HepG2 (cell line): ENCODE data around the gene CTNND2. TPM values are rescaled to one million over a fixed set of nuclear protein-coding genes. Genes with fewer than 3 reads are reported as not detected.

ENCODE experiments used
- ATAC-seq: fragments of 200-7000 bp; cut with Tn5 transposase; 3 replicates; pipeline ENCODE4 v1.9.1; 2020; ENCODE audit warnings: mild to moderate bottlenecking, moderate library complexity
- BruUV-seq: library from RNA; stranded (reverse); fragments of 400-500 nt; replicated peaks from 2 replicates; lab custom pipeline; 2021; lab: Mats Ljungman, UMichigan
- CTCF ChIA-PET: fragments of 300-600 bp; formaldehyde crosslinking; extraction: SDS; loops from one replicate; lab custom pipeline; 2021; ENCODE audit warnings: low total read pairs, inconsistent platforms, low intra/inter-chr PET ratio; lab: Yijun Ruan, JAX
- POLR2A ChIA-PET: fragments of 350-600 bp; sonication (Branson Sonifier 250); formaldehyde crosslinking; loops from one replicate; lab custom pipeline; 2020; ENCODE audit warnings: antibody characterized with exemption, inconsistent platforms; lab: Yijun Ruan, JAX
- DNase-seq: peaks from one replicate; pipeline ENCODE4 v3.0.0-alpha.2; 2015; ENCODE audit warnings: low spot score
- FAIRE-seq: peaks from 3 replicates; lab custom pipeline; 2011; peaks lifted over from hg19 to GRCh38; lab: Jason Lieb, UNC
- H2AFZ ChIP-seq: one replicate; pipeline ENCODE4 v1.6.1; 2011; ENCODE audit warnings: low read length, inconsistent platforms
- H3K27ac ChIP-seq: fragments of 300-600 bp; 3 replicates; pipeline ENCODE4 v1.8.0; 2011; ENCODE audit warnings: mixed run types, mild to moderate bottlenecking, mixed read lengths, low read length, inconsistent platforms; ENCODE audit not compliant: insufficient read depth; ENCODE audit errors: extremely low read length
- H3K27me3 ChIP-seq, 2 experiments: fragments of 200-600 bp in 1 of 2; 2 replicates in 1 of 2; 3 replicates in 1 of 2; pipeline versions ENCODE4 v1.6.0 to v1.8.0; 2011; ENCODE audit warnings: low read length in 2 of 2, mild to moderate bottlenecking in 2 of 2, moderate library complexity in 2 of 2, inconsistent platforms in 1 of 2; ENCODE audit not compliant: insufficient read depth in 2 of 2, control insufficient read depth in 1 of 2
- H3K36me3 ChIP-seq, 2 experiments: fragments of 200-600 bp in 1 of 2; replicated peaks in 1 of 2; 2 replicates in 1 of 2; 3 replicates in 1 of 2; pipeline versions ENCODE4 v1.5.1 to v1.8.0; 2011; ENCODE audit warnings: low read length in 2 of 2, inconsistent platforms in 1 of 2; ENCODE audit not compliant: insufficient read depth in 2 of 2, control insufficient read depth in 1 of 2
- H3K4me1 ChIP-seq: 2 replicates; pipeline ENCODE4 v1.5.1; 2012; ENCODE audit warnings: low read length, inconsistent platforms; ENCODE audit not compliant: insufficient read depth
- H3K4me2 ChIP-seq: 2 replicates; pipeline ENCODE4 v1.6.0; 2011; ENCODE audit warnings: low read depth, low read length, inconsistent platforms
- H3K4me3 ChIP-seq, 3 experiments: fragments of 200-600 bp in 1 of 3; sonication (generic), shearing (Covaris generic) in 1 of 3; replicated peaks in 1 of 3; 2 replicates each; pipeline ENCODE4 v1.5.1; 2011 to 2016; ENCODE audit warnings: low read length in 3 of 3, inconsistent platforms in 2 of 3, low read depth in 2 of 3, mild to moderate bottlenecking in 2 of 3, control low read depth in 1 of 3, mixed read lengths in 1 of 3; ENCODE audit not compliant: insufficient read depth in 1 of 3
- H3K79me2 ChIP-seq: one replicate; pipeline ENCODE4 v1.6.1; 2011; ENCODE audit warnings: low read length, inconsistent platforms; ENCODE audit not compliant: insufficient read depth
- H3K9ac ChIP-seq: 2 replicates; pipeline ENCODE4 v1.6.0; 2011; ENCODE audit warnings: mild to moderate bottlenecking, low read depth, low read length, inconsistent platforms; ENCODE audit not compliant: insufficient read depth
- H3K9me3 ChIP-seq: 2 replicates; pipeline ENCODE4 v1.5.1; 2012; ENCODE audit warnings: mild to moderate bottlenecking, low read length
- H4K20me1 ChIP-seq: 2 replicates; pipeline ENCODE4 v1.6.0; 2011; ENCODE audit warnings: inconsistent platforms, mild to moderate bottlenecking, low read length, moderate library complexity; ENCODE audit not compliant: insufficient read depth
- MAFK ChIP-seq, 2 experiments: IDR thresholded peaks in 1 of 2; conservative IDR thresholded peaks in 1 of 2; 2 replicates each; pipeline ENCODE4 v1.6.1; 2011; ENCODE audit warnings: improper control_type of control experiment in 2 of 2, low read length in 2 of 2
- RXRB ChIP-seq: IDR thresholded peaks from 2 replicates; pipeline ENCODE4 v1.6.1; 2016; ENCODE audit warnings: borderline replicate concordance, missing genetic modification reagents, missing compliant biosample characterization
- ZGPAT ChIP-seq: IDR thresholded peaks from 2 replicates; pipeline ENCODE4 v1.6.1; 2016; ENCODE audit warnings: mild to moderate bottlenecking
- ZKSCAN8 ChIP-seq: IDR thresholded peaks from 2 replicates; pipeline ENCODE4 v1.6.1; 2016; ENCODE audit warnings: borderline replicate concordance, missing genetic modification reagents, missing compliant biosample characterization
- ZNF552 ChIP-seq: sonication (generic); formaldehyde crosslinking; IDR thresholded peaks from 2 replicates; pipeline ENCODE4 v1.9.0; 2022; ENCODE audit warnings: missing genetic modification reagents, mild to moderate bottlenecking, borderline replicate concordance
- ZNF83 ChIP-seq: sonication (generic); formaldehyde crosslinking; IDR thresholded peaks from 2 replicates; pipeline ENCODE4 v1.4.0; 2020; ENCODE audit warnings: missing genetic modification reagents, mild to moderate bottlenecking, borderline replicate concordance
- in situ Hi-C: cut with HindIII; loops from 2 replicates; pipeline ENCODE4 v1.10.0; 2017; ENCODE audit warnings: low pct_unique_long_range_greater_than_20kb; ENCODE audit not compliant: extremely low pct_ligation_motif_present
- intact Hi-C: fragments of 100-400 bp; cut with micrococcal nuclease; formaldehyde crosslinking; loops from one replicate; pipeline ENCODE4 v1.10.0; 2022; ENCODE audit not compliant: unreplicated experiment
- polyA plus RNA-seq, 8 experiments: library from polyadenylated mRNA; depleted of rRNA in 3 of 8; stranded (reverse) in 7 of 8; unstranded in 1 of 8; fragments of >200 nt; fragmentation: Illumina TruSeq in 4 of 8; extraction: Trizol in 4 of 8; gene quantifications; 2 replicates each; pipeline versions ENCODE4 v1.2.1 to v1.2.3, GENCODE V29; 2011 to 2016; ENCODE audit warnings: low read depth in 4 of 8, missing spikeins in 1 of 8, mixed read lengths in 1 of 8; ENCODE audit not compliant: insufficient read depth in 1 of 8
- total RNA-seq, 5 experiments: library from RNA; depleted of rRNA; stranded (reverse); fragments of >200 nt; fragmentation: Illumina TruSeq; extraction: Trizol; gene quantifications; 2 replicates each; pipeline ENCODE4 v1.2.3, GENCODE V29; 2016; ENCODE audit warnings: low read depth in 1 of 5
- TF ChIP-seq, protein P1 (sequence below): sonication (generic); formaldehyde crosslinking; IDR thresholded peaks from 2 replicates; pipeline ENCODE4 v1.4.0; 2020; ENCODE audit warnings: mild to moderate bottlenecking, missing genetic modification reagents

Gene CTNND2
- total and polyA plus RNA-seq, 2 of the 13 experiments (the other 11 are each of a cell fraction or from before 2014, with no cell fraction given) = not detected

GRCh38 chr5:11941566-11941965 is 37.3 kb upstream of the CTNND2 start:
- intact Hi-C loops = no loop called here
- Histone ChIP-seq H4K20me1 (no peaks in the 10 kb centered on the region), H3K79me2 (no peaks in the 10 kb centered on the region), H3K27me3 (no peaks in the 10 kb centered on the region), H3K9me3 (peaks cover 8% of the 10 kb centered on the region)
- POLR2A ChIA-PET = no interaction called here
- no peak for TF ChIP-seq ZGPAT (CRISPR knock-in tag)
- TF ChIP-seq, protein P1, sequence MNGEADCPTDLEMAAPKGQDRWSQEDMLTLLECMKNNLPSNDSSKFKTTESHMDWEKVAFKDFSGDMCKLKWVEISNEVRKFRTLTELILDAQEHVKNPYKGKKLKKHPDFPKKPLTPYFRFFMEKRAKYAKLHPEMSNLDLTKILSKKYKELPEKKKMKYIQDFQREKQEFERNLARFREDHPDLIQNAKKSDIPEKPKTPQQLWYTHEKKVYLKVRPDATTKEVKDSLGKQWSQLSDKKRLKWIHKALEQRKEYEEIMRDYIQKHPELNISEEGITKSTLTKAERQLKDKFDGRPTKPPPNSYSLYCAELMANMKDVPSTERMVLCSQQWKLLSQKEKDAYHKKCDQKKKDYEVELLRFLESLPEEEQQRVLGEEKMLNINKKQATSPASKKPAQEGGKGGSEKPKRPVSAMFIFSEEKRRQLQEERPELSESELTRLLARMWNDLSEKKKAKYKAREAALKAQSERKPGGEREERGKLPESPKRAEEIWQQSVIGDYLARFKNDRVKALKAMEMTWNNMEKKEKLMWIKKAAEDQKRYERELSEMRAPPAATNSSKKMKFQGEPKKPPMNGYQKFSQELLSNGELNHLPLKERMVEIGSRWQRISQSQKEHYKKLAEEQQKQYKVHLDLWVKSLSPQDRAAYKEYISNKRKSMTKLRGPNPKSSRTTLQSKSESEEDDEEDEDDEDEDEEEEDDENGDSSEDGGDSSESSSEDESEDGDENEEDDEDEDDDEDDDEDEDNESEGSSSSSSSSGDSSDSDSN = no peak
- no peak for TF ChIP-seq RXRB
- TF ChIP-seq ZNF83 (CRISPR knock-in tag) = no peak
- TF ChIP-seq MAFK (conservative IDR thresholded peaks at IDR 0.05 in 1 of 2, IDR thresholded peaks at IDR 0.05 in 1 of 2; ENCODE audit: low read length in 2 of 2) = no peak
- TF ChIP-seq ZNF552 (CRISPR knock-in tag) = no peak
- no peak for TF ChIP-seq ZKSCAN8 (CRISPR knock-in tag)
- TF ChIP-seq, all 625 proteins: peak for 0
- FAIRE-seq (no peak), ATAC-seq (no peak), DNase-seq (no peak)
- Histone ChIP-seq H2AFZ (no peak overlapping the region), H3K27ac (no peak overlapping the region), H3K9ac (no peak overlapping the region), H3K4me3 (no peak overlapping the region), H3K4me1 (no peaks in the 10 kb centered on the region), H3K4me2 (no peak overlapping the region), H3K36me3 (no peaks in the 10 kb centered on the region)
- in situ Hi-C loops = no loop called here
- CTCF ChIA-PET = no interaction called here
- no TSS peak for BruUV-seq
